Measurements from ENCODE around the gene KRT86. TPM values are rescaled to one million over a fixed set of nuclear protein-coding genes. Genes with fewer than 3 reads are reported as not detected.

Gene KRT86
- total and polyA plus RNA-seq, 2 of the 13 experiments (the other 11 are each of a cell fraction or from before 2014, with no cell fraction given), result not detected

DNA sequence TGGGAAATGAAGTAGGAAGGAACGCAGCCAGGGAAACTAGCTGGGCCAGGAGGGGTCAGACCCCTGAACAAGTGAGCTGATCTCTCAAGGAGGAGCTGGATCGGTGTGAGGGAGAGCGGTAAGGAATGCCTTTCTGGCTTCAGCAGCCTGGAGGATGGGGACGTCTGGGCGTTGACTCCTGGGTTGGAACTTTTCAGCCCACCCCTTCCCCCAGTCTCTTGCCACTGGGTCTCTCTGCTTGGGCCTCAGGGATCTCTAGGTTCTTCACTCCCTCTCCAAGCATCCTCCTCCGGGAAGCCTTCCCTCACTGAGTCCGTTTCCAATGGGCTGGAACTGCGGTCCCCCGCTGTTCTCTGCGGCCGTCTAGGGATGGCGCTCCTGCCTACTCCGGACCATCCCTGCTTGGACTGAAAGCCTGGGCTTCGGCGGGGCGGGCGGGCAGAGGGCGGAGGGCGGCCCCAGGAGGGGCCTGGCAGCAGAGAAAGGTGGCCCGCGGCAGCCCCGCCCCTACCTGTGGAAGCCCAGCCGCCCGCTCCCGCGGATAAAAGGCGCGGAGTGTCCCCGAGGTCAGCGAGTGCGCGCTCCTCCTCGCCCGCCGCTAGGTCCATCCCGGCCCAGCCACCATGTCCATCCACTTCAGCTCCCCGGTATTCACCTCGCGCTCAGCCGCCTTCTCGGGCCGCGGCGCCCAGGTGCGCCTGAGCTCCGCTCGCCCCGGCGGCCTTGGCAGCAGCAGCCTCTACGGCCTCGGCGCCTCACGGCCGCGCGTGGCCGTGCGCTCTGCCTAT, 41.6 kb upstream of the KRT86 start, which contains the start of gene KRT7:
KRT7 (plus strand) TSS at position 570 of the 788 bp plus-strand sequence; CDS start at position 624, 54 bp downstream.
- Histone ChIP-seq H3K27me3 (ENCODE audit: control insufficient read depth in 1 of 2, insufficient read depth in 2 of 2, low read length in 2 of 2) (peaks cover 0 to 47% of the 10 kb centered on the region in 2 experiments; a peak in 4 of 5 replicates), H3K4me1 (ENCODE audit: insufficient read depth, low read length) (no peaks in the 10 kb centered on the region), H3K4me3 (replicated peaks in 1 of 3; ENCODE audit: insufficient read depth in 1 of 3, low read depth in 2 of 3, low read length in 3 of 3) (no peak within 1 kb of the TSS), H3K9me3 (ENCODE audit: low read length) (no peaks in the 10 kb centered on the region), H4K20me1 (ENCODE audit: insufficient read depth, low read length) (no peaks in the 10 kb centered on the region), H3K79me2 (ENCODE audit: insufficient read depth, low read length) (no peaks in the 10 kb centered on the region), H3K9ac (ENCODE audit: insufficient read depth, low read depth, low read length) (no peak within 1 kb of the TSS), H3K4me2 (ENCODE audit: low read depth, low read length) (no peak within 1 kb of the TSS), H2AFZ (ENCODE audit: low read length) (no peak within 1 kb of the TSS), H3K27ac (ENCODE audit: extremely low read length, insufficient read depth, low read length) (no peak within 1 kb of the TSS), H3K36me3 (replicated peaks in 1 of 2; ENCODE audit: control insufficient read depth in 1 of 2, insufficient read depth in 2 of 2, low read length in 2 of 2) (no peaks in the 10 kb centered on the region)
- FAIRE-seq, result no peak
- intact Hi-C loops (cut with micrococcal nuclease; ENCODE audit: unreplicated experiment) (no loop called here), in situ Hi-C loops (cut with HindIII; ENCODE audit: extremely low pct_ligation_motif_present, low pct_unique_long_range_greater_than_20kb) (no loop called here)
- TF ChIP-seq JUNB (CRISPR knock-in tag; IDR thresholded peaks at IDR 0.05; ENCODE audit: borderline replicate concordance), result no peak
- TF ChIP-seq TARDBP (CRISPR knock-in tag; IDR thresholded peaks at IDR 0.05), result no peak
- TF ChIP-seq, protein P1, sequence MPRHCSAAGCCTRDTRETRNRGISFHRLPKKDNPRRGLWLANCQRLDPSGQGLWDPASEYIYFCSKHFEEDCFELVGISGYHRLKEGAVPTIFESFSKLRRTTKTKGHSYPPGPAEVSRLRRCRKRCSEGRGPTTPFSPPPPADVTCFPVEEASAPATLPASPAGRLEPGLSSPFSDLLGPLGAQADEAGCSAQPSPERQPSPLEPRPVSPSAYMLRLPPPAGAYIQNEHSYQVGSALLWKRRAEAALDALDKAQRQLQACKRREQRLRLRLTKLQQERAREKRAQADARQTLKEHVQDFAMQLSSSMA (CRISPR knock-in tag; IDR thresholded peaks at IDR 0.05), result no peak
- no peak for TF ChIP-seq SMC3 (IDR thresholded peaks at IDR 0.05; ENCODE audit: low read length)
- no peak for TF ChIP-seq ZNF256 (CRISPR knock-in tag; conservative IDR thresholded peaks at IDR 0.05)
- TF ChIP-seq ZNF20 (CRISPR knock-in tag; IDR thresholded peaks at IDR 0.05), result no peak
- TF ChIP-seq, protein P2, sequence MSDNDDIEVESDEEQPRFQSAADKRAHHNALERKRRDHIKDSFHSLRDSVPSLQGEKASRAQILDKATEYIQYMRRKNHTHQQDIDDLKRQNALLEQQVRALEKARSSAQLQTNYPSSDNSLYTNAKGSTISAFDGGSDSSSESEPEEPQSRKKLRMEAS (IDR thresholded peaks at IDR 0.05), result no peak
- TF ChIP-seq NR2F6 (IDR thresholded peaks at IDR 0.05), result no peak
- no peak for TF ChIP-seq NR2F6 (CRISPR knock-in tag; IDR thresholded peaks at IDR 0.05)
- TF ChIP-seq GFI1 (CRISPR knock-in tag; IDR thresholded peaks at IDR 0.05; ENCODE audit: borderline replicate concordance), result no peak
- TF ChIP-seq, protein P3, sequence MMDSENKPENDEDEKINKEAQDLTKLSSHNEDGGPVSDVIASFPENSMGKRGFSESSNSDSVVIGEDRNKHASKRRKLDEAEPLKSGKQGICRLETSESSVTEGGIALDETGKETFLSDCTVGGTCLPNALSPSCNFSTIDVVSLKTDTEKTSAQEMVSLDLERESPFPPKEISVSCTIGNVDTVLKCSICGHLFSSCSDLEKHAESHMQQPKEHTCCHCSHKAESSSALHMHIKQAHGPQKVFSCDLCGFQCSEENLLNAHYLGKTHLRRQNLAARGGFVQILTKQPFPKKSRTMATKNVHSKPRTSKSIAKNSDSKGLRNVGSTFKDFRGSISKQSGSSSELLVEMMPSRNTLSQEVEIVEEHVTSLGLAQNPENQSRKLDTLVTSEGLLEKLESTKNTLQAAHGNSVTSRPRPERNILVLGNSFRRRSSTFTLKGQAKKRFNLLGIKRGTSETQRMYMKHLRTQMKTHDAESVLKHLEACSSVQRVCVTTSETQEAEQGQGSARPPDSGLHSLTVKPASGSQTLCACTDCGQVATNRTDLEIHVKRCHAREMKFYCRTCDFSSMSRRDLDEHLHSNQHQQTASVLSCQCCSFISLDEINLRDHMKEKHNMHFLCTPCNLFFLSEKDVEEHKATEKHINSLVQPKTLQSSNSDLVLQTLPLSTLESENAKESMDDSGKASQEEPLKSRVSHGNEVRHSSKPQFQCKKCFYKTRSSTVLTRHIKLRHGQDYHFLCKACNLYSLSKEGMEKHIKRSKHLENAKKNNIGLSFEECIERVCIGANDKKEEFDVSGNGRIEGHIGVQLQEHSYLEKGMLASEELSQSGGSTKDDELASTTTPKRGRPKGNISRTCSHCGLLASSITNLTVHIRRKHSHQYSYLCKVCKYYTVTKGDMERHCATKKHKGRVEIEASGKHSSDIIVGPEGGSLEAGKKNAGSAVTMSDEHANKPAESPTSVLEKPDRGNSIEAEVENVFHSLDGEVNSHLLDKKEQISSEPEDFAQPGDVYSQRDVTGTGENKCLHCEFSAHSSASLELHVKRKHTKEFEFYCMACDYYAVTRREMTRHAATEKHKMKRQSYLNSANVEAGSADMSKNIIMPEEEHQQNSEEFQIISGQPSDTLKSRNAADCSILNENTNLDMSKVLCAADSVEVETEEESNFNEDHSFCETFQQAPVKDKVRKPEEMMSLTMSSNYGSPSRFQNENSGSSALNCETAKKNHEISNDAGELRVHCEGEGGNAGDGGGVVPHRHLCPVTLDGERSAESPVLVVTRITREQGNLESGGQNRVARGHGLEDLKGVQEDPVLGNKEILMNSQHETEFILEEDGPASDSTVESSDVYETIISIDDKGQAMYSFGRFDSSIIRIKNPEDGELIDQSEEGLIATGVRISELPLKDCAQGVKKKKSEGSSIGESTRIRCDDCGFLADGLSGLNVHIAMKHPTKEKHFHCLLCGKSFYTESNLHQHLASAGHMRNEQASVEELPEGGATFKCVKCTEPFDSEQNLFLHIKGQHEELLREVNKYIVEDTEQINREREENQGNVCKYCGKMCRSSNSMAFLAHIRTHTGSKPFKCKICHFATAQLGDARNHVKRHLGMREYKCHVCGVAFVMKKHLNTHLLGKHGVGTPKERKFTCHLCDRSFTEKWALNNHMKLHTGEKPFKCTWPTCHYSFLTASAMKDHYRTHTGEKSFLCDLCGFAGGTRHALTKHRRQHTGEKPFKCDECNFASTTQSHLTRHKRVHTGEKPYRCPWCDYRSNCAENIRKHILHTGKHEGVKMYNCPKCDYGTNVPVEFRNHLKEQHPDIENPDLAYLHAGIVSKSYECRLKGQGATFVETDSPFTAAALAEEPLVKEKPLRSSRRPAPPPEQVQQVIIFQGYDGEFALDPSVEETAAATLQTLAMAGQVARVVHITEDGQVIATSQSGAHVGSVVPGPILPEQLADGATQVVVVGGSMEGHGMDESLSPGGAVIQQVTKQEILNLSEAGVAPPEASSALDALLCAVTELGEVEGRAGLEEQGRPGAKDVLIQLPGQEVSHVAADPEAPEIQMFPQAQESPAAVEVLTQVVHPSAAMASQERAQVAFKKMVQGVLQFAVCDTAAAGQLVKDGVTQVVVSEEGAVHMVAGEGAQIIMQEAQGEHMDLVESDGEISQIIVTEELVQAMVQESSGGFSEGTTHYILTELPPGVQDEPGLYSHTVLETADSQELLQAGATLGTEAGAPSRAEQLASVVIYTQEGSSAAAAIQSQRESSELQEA (CRISPR knock-in tag; IDR thresholded peaks at IDR 0.05; ENCODE audit: not compliant biosample characterization), result no peak
- no peak for TF ChIP-seq BORCS8-MEF2B (CRISPR knock-in tag; IDR thresholded peaks at IDR 0.05)
- TF ChIP-seq ZNF225 (CRISPR knock-in tag; IDR thresholded peaks at IDR 0.05), result no peak
- TF ChIP-seq, protein P4, sequence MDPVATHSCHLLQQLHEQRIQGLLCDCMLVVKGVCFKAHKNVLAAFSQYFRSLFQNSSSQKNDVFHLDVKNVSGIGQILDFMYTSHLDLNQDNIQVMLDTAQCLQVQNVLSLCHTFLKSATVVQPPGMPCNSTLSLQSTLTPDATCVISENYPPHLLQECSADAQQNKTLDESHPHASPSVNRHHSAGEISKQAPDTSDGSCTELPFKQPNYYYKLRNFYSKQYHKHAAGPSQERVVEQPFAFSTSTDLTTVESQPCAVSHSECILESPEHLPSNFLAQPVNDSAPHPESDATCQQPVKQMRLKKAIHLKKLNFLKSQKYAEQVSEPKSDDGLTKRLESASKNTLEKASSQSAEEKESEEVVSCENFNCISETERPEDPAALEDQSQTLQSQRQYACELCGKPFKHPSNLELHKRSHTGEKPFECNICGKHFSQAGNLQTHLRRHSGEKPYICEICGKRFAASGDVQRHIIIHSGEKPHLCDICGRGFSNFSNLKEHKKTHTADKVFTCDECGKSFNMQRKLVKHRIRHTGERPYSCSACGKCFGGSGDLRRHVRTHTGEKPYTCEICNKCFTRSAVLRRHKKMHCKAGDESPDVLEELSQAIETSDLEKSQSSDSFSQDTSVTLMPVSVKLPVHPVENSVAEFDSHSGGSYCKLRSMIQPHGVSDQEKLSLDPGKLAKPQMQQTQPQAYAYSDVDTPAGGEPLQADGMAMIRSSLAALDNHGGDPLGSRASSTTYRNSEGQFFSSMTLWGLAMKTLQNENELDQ (CRISPR knock-in tag; IDR thresholded peaks at IDR 0.05; ENCODE audit: borderline replicate concordance), result no peak
- CTCF ChIA-PET (ENCODE audit: low intra/inter-chr PET ratio, low total read pairs), result no interaction called here
- no TSS peak for BruUV-seq (replicated peaks)
- no peak for ATAC-seq
- no peak for DNase-seq (ENCODE audit: low spot score)
- WGBS (ENCODE audit: low lambda C conversion rate), result 35% methylated on average over 17 of the region's 58 CpGs
- POLR2A ChIA-PET, result no interaction called here

Data from HepG2 (cell line).